ENCODE data around the gene SNX13. TPM values are rescaled to one million over a fixed set of nuclear protein-coding genes. Genes with fewer than 3 reads are reported as not detected.
"Not testable (repeated sequence)": the region's sequence is repeated elsewhere in the genome, so short reads cannot be mapped to it uniquely, and the experiment has no call there.

The SNX13 gene
- total and polyA plus RNA-seq, 9 of the 15 experiments (the other 6 are each of a cell fraction or from before 2014, with no cell fraction given), result 5.6 to 33.2 (median 25.4) TPM

DNA sequence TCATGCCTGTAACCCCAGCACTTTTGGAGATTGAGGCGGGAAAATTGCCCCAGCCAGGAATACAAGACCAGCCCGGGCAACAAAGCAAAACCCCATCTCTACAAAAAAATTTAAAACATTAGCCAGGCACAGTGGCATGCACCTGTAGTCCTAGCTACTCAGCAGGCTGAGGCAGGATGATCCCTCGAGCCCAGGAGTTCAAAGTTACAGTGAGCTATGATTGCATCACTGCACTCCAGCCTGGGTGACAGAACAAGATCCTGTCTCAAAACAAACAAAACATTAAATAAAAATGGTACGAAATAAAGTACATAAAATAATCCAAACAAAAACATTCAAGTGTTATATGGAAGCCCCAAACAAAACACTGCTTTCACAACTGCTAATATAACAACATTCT lies 125.0 kb downstream of the SNX13 start (continued):
- TF ChIP-seq, protein P1, sequence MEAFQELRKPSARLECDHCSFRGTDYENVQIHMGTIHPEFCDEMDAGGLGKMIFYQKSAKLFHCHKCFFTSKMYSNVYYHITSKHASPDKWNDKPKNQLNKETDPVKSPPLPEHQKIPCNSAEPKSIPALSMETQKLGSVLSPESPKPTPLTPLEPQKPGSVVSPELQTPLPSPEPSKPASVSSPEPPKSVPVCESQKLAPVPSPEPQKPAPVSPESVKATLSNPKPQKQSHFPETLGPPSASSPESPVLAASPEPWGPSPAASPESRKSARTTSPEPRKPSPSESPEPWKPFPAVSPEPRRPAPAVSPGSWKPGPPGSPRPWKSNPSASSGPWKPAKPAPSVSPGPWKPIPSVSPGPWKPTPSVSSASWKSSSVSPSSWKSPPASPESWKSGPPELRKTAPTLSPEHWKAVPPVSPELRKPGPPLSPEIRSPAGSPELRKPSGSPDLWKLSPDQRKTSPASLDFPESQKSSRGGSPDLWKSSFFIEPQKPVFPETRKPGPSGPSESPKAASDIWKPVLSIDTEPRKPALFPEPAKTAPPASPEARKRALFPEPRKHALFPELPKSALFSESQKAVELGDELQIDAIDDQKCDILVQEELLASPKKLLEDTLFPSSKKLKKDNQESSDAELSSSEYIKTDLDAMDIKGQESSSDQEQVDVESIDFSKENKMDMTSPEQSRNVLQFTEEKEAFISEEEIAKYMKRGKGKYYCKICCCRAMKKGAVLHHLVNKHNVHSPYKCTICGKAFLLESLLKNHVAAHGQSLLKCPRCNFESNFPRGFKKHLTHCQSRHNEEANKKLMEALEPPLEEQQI (IDR thresholded peaks at IDR 0.05), result no peak
- TF ChIP-seq, protein P2, sequence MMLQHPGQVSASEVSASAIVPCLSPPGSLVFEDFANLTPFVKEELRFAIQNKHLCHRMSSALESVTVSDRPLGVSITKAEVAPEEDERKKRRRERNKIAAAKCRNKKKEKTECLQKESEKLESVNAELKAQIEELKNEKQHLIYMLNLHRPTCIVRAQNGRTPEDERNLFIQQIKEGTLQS (IDR thresholded peaks at IDR 0.05), result peak; percentile 40
- TF ChIP-seq, protein P2 (CRISPR knock-in tag; conservative IDR thresholded peaks at IDR 0.05), result no peak
- TF ChIP-seq PTBP1 (IDR thresholded peaks at IDR 0.05; ENCODE audit: low read depth, low read length), result no peak

- H3K79me2 ChIP-seq (ENCODE audit: control insufficient read depth, insufficient read depth, low read length), result no peaks in the 10 kb centered on the region
- intact Hi-C loops (cut with micrococcal nuclease) (no loop called here), in situ Hi-C loops (cut with MboI) (no loop called here)
- H3K4me3 ChIP-seq, result no peak overlapping the region
- H3K9ac ChIP-seq (ENCODE audit: insufficient read depth in 1 of 2, low read depth in 2 of 2, low read length in 2 of 2), result no peak overlapping the region
- H3K9me1 ChIP-seq (ENCODE audit: control insufficient read depth, insufficient read depth, low read length), result no peaks in the 10 kb centered on the region
- no peak overlapping the region for H3K4me2 ChIP-seq (ENCODE audit: insufficient read depth, low read length)
- no peak for TF ChIP-seq CBX2 (IDR thresholded peaks at IDR 0.05; ENCODE audit: insufficient read depth, low read length, poor library complexity, severe bottlenecking)
- TF ChIP-seq CEBPB (tag; IDR thresholded peaks at IDR 0.05), result no peak
- no peak for TF ChIP-seq ARNT (IDR thresholded peaks at IDR 0.05)
- TF ChIP-seq, protein P3, sequence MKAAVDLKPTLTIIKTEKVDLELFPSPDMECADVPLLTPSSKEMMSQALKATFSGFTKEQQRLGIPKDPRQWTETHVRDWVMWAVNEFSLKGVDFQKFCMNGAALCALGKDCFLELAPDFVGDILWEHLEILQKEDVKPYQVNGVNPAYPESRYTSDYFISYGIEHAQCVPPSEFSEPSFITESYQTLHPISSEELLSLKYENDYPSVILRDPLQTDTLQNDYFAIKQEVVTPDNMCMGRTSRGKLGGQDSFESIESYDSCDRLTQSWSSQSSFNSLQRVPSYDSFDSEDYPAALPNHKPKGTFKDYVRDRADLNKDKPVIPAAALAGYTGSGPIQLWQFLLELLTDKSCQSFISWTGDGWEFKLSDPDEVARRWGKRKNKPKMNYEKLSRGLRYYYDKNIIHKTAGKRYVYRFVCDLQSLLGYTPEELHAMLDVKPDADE (conservative IDR thresholded peaks at IDR 0.05; ENCODE audit: control insufficient read depth, low read depth, low read length), result no peak
- ATAC-seq (no peak), FAIRE-seq (no peak), DNase-seq (ENCODE audit: extremely low read depth in 1 of 4, low spot score in 3 of 4) (no peak)
- POLR2A ChIA-PET, result no interaction called here
- H3K27me3 ChIP-seq (ENCODE audit: control insufficient read depth in 2 of 2, insufficient read depth in 2 of 2, low read length in 2 of 2), result no peaks in the 10 kb centered on the region
- H3K36me3 ChIP-seq (ENCODE audit: control insufficient read depth, insufficient read depth, low read length), result peaks cover 19% of the 10 kb centered on the region; the same call in 2 of the 3 replicates
- H3K9me3 ChIP-seq (replicated peaks; ENCODE audit: control insufficient read depth, insufficient read depth, low read depth, low read length), result no peaks in the 10 kb centered on the region
- no peak overlapping the region for H2AFZ ChIP-seq (ENCODE audit: low read depth, low read length)
- H4K20me1 ChIP-seq (replicated peaks; ENCODE audit: control insufficient read depth, insufficient read depth, low read length), result no peaks in the 10 kb centered on the region
- WGBS (ENCODE audit: insufficient coverage, low coverage, missing lambda C conversion rate), result 100% methylated on average over 1 of the region's 1 CpG
- no peak overlapping the region for H3K27ac ChIP-seq (ENCODE audit: extremely low read depth, low read depth, low read length)
- CTCF ChIA-PET (ENCODE audit: low intra/inter-chr PET ratio), result no interaction called here
- no peaks in the 10 kb centered on the region for H3K4me1 ChIP-seq (replicated peaks in 1 of 2; ENCODE audit: control insufficient read depth in 2 of 2, insufficient read depth in 2 of 2, low read length in 2 of 2)
- no TSS peak for BruUV-seq (replicated peaks)
Measured at GRCh38 chr7:17814058-17814457, 126.2 kb downstream of the SNX13 start.

DNA sequence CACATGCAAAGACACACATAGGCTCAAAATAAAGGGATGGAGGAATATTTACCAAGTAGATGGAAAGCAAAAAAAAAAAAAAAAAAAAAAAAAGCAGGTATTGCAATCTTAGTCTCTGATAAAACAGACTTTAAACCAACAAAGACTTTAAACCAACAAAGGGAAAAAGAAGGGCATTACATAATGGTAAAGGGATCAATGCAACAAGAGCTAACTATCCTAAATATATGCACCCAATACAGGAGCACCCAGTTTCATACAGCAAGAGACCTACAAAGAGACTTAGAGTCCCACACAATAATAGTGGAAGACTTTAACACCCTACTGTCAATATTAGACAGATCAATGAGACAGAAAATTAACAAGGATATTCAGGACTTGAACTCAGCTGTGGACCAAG lies 131.1 kb downstream of the SNX13 start:
- CTCF ChIA-PET (ENCODE audit: low intra/inter-chr PET ratio); POLR2A ChIA-PET; H2AFZ ChIP-seq (ENCODE audit: low read depth, low read length); H3K4me3 ChIP-seq; ATAC-seq; BruUV-seq (replicated peaks); H3K79me2 ChIP-seq (ENCODE audit: control insufficient read depth, insufficient read depth, low read length); H3K4me1 ChIP-seq (replicated peaks in 1 of 2; ENCODE audit: control insufficient read depth in 2 of 2, insufficient read depth in 2 of 2, low read length in 2 of 2); H4K20me1 ChIP-seq (replicated peaks; ENCODE audit: control insufficient read depth, insufficient read depth, low read length); DNase-seq (ENCODE audit: extremely low read depth in 1 of 4, low spot score in 3 of 4); H3K9ac ChIP-seq (ENCODE audit: insufficient read depth in 1 of 2, low read depth in 2 of 2, low read length in 2 of 2); FAIRE-seq; H3K9me1 ChIP-seq (ENCODE audit: control insufficient read depth, insufficient read depth, low read length); H3K9me3 ChIP-seq (replicated peaks; ENCODE audit: control insufficient read depth, insufficient read depth, low read depth, low read length); in situ Hi-C loops (cut with MboI); H3K27ac ChIP-seq (ENCODE audit: extremely low read depth, low read depth, low read length); H3K27me3 ChIP-seq (ENCODE audit: control insufficient read depth in 2 of 2, insufficient read depth in 2 of 2, low read length in 2 of 2); H3K4me2 ChIP-seq (ENCODE audit: insufficient read depth, low read length); intact Hi-C loops (cut with micrococcal nuclease): not testable (repeated sequence)
- H3K36me3 ChIP-seq (ENCODE audit: control insufficient read depth, insufficient read depth, low read length), result peaks cover 10% of the 10 kb centered on the region; the same call in 2 of the 3 replicates

Measured in K562 (cell line).